GM18873 (cell line): ENCODE measurements around the gene RNF130.

Source experiments
- ATAC-seq: cut with Tn5 transposase; IDR thresholded peaks from one replicate; pipeline ENCODE4 v1.9.1; 2021; ENCODE audit warnings: mild to moderate bottlenecking, moderate library complexity, moderate number of reproducible peaks; ENCODE audit not compliant: unreplicated experiment, low FRiP score

RNF130 gene

GRCh38 chr5:180067986-180068385, 3.6 kb downstream of the RNF130 start:
- no peak for ATAC-seq

- ATAC-seq, result no peak
These were observed 11.4 kb downstream of the RNF130 start for GRCh38 chr5:180060192-180060591.

- ATAC-seq, result no peak
These were observed 12.2 kb downstream of the RNF130 start for GRCh38 chr5:180059326-180059725.

GRCh38 chr5:180056153-180056552, 15.4 kb downstream of the RNF130 start:
- no peak for ATAC-seq

- no peak for ATAC-seq
These were observed 17.3 kb downstream of the RNF130 start for GRCh38 chr5:180054226-180054625.

GRCh38 chr5:180053061-180053602, 18.4 kb downstream of the RNF130 start:
- ATAC-seq, result no peak

- no peak for ATAC-seq
These were observed 19.2 kb downstream of the RNF130 start for GRCh38 chr5:180052211-180052818.

- no peak for ATAC-seq
These were observed 21.2 kb downstream of the RNF130 start for GRCh38 chr5:180050121-180050940.

GRCh38 chr5:180049185-180049548, 22.4 kb downstream of the RNF130 start:
- ATAC-seq, result no peak

GRCh38 chr5:180047667-180048066, 23.9 kb downstream of the RNF130 start:
- no peak for ATAC-seq

- ATAC-seq, result no peak
These were observed 24.9 kb downstream of the RNF130 start for GRCh38 chr5:180046656-180047055.

- no peak for ATAC-seq
These were observed 25.6 kb downstream of the RNF130 start for GRCh38 chr5:180045889-180046499.

- no peak for ATAC-seq
These were observed 28.2 kb downstream of the RNF130 start for GRCh38 chr5:180043377-180043776.

GRCh38 chr5:180041301-180042274, 30.0 kb downstream of the RNF130 start:
- no peak for ATAC-seq

- ATAC-seq, result no peak
These were observed 31.0 kb downstream of the RNF130 start for GRCh38 chr5:180040287-180041214.

GRCh38 chr5:180035206-180035931, 36.2 kb downstream of the RNF130 start:
- no peak for ATAC-seq

- no peak for ATAC-seq
These were observed 37.0 kb downstream of the RNF130 start for GRCh38 chr5:180034564-180034963.

- ATAC-seq, result no peak
These were observed 44.0 kb downstream of the RNF130 start for GRCh38 chr5:180027459-180028089.
